SK-N-SH (cell line): Measurements from ENCODE around the gene ARHGAP42. TPM values are rescaled to one million over a fixed set of nuclear protein-coding genes. Genes with fewer than 3 reads are reported as not detected.

Experiments
- CTCF ChIA-PET: fragments of 300-600, 350-600 bp; formaldehyde crosslinking; extraction: SDS; loops from one replicate; lab custom pipeline; 2021; lab: Yijun Ruan, JAX
- POLR2A ChIA-PET: fragments of 350-600 bp; sonication (Branson Sonifier 250); formaldehyde crosslinking; extraction: SDS; loops from one replicate; lab custom pipeline; 2020; ENCODE audit warnings: antibody characterized with exemption, inconsistent platforms; lab: Yijun Ruan, JAX
- DNase-seq: peaks from one replicate; pipeline ENCODE4 v3.0.0; 2012
- H2AFZ ChIP-seq: fragments of 200-600 bp; sonication (generic); 2 replicates; pipeline ENCODE4 v1.8.1; 2016; ENCODE audit warnings: antibody characterized with exemption, mild to moderate bottlenecking, low read depth
- H3F3A ChIP-seq: fragments of 200-600 bp; sonication (generic); replicated peaks from 2 replicates; pipeline ENCODE3; 2016; ENCODE audit warnings: antibody characterized with exemption, mild to moderate bottlenecking; ENCODE audit not compliant: insufficient read depth
- H3K27ac ChIP-seq, 2 experiments: fragments of 200-500 bp in 1 of 2; fragments of 200-600 bp in 1 of 2; sonication (Bioruptor generic) in 1 of 2; sonication (generic), shearing (Covaris generic) in 1 of 2; 2 replicates each; pipeline versions ENCODE4 v1.5.1 to v1.6.1; 2014 to 2016; ENCODE audit warnings: low read depth in 2 of 2, inconsistent platforms in 1 of 2, low read length in 1 of 2, mild to moderate bottlenecking in 1 of 2, mixed read lengths in 1 of 2
- H3K27me3 ChIP-seq: fragments of 200-600 bp; sonication (generic), shearing (Covaris generic); 2 replicates; pipeline ENCODE4 v1.6.1; 2016; ENCODE audit warnings: mixed run types; ENCODE audit not compliant: insufficient read depth
- H3K36me3 ChIP-seq, 2 experiments: fragments of 200-500 bp in 1 of 2; fragments of 200-600 bp in 1 of 2; sonication (Bioruptor generic) in 1 of 2; sonication (generic) in 1 of 2; replicated peaks in 1 of 2; 2 replicates each; pipeline versions ENCODE3 to v1.5.1; 2014 to 2016; ENCODE audit warnings: low read length in 1 of 2, mild to moderate bottlenecking in 1 of 2; ENCODE audit not compliant: insufficient read depth in 2 of 2, control insufficient read depth in 1 of 2
- H3K4me1 ChIP-seq, 2 experiments: fragments of 200-500 bp in 1 of 2; fragments of 200-600 bp in 1 of 2; sonication (Bioruptor generic) in 1 of 2; sonication (generic), shearing (Covaris generic) in 1 of 2; 2 replicates each; pipeline versions ENCODE4 v1.5.1 to v1.6.1; 2014 to 2016; ENCODE audit warnings: low read depth in 1 of 2, low read length in 1 of 2, mixed run types in 1 of 2; ENCODE audit not compliant: insufficient read depth in 2 of 2, control insufficient read depth in 1 of 2
- H3K4me2 ChIP-seq: fragments of 200-600 bp; sonication (generic), shearing (Covaris generic); 2 replicates; pipeline ENCODE4 v1.6.1; 2017; ENCODE audit warnings: mixed run types
- H3K4me3 ChIP-seq, 2 experiments: fragments of 200-500 bp in 1 of 2; fragments of 200-600 bp in 1 of 2; sonication (Bioruptor generic) in 1 of 2; sonication (generic), shearing (Covaris generic) in 1 of 2; 2 replicates each; pipeline versions ENCODE4 v1.5.1 to v1.8.1; 2014 to 2016; ENCODE audit warnings: low read depth in 2 of 2, inconsistent platforms in 1 of 2, low read length in 1 of 2, mild to moderate bottlenecking in 1 of 2, mixed read lengths in 1 of 2, moderate library complexity in 1 of 2
- H3K79me2 ChIP-seq: fragments of 200-600 bp; sonication (generic); 2 replicates; pipeline ENCODE4 v1.8.1; 2017; ENCODE audit warnings: mild to moderate bottlenecking; ENCODE audit not compliant: insufficient read depth
- H3K9ac ChIP-seq: fragments of 200-600 bp; sonication (generic); 2 replicates; pipeline ENCODE4 v1.6.1; 2017; ENCODE audit warnings: mixed run types
- H3K9me2 ChIP-seq: fragments of 200-600 bp; sonication (generic); 2 replicates; pipeline ENCODE4 v1.6.1; 2017; ENCODE audit warnings: mixed run types
- H3K9me3 ChIP-seq: fragments of 200-600 bp; sonication (generic); 2 replicates; pipeline ENCODE4 v1.6.1; 2017; ENCODE audit warnings: mixed run types, mild to moderate bottlenecking, moderate library complexity
- H4K20me1 ChIP-seq: fragments of 200-600 bp; sonication (generic); 2 replicates; pipeline ENCODE4 v1.6.1; 2017; ENCODE audit warnings: mild to moderate bottlenecking, mixed run types; ENCODE audit not compliant: insufficient read depth
- ELF1 ChIP-seq: IDR thresholded peaks from 2 replicates; pipeline ENCODE4 v1.4.0; 2012
- EZH2phosphoT487 ChIP-seq: fragments of 200-600 bp; sonication (generic); IDR thresholded peaks from 2 replicates; pipeline ENCODE4 v1.6.1; 2017; ENCODE audit warnings: low read depth, mixed run types, mild to moderate bottlenecking, antibody characterized with exemption, moderate library complexity, borderline replicate concordance
- FOSL2 ChIP-seq: IDR thresholded peaks from 2 replicates; pipeline ENCODE4 v1.4.0; 2012; ENCODE audit warnings: low read depth, mild to moderate bottlenecking, moderate library complexity, borderline replicate concordance
- FOXM1 ChIP-seq: IDR thresholded peaks from 2 replicates; pipeline ENCODE4 v1.4.0; 2012; ENCODE audit warnings: low read depth, mild to moderate bottlenecking
- GABPA ChIP-seq: IDR thresholded peaks from 2 replicates; pipeline ENCODE4 v1.4.0; 2012; ENCODE audit warnings: low read depth, mild to moderate bottlenecking
- MEF2A ChIP-seq: IDR thresholded peaks from 2 replicates; pipeline ENCODE4 v1.4.0; 2012; ENCODE audit warnings: low read depth, borderline replicate concordance
- POLR2AphosphoS5 ChIP-seq: IDR thresholded peaks from 2 replicates; pipeline ENCODE4 v1.6.1; 2012; ENCODE audit warnings: low read depth, low read length
- RAD21 ChIP-seq: IDR thresholded peaks from 2 replicates; pipeline ENCODE4 v1.6.1; 2012; ENCODE audit warnings: mild to moderate bottlenecking, low read length
- RFX5 ChIP-seq: IDR thresholded peaks from 2 replicates; pipeline ENCODE4 v1.6.1; 2012; ENCODE audit warnings: mild to moderate bottlenecking, improper control_type of control experiment, low read length
- RXRA ChIP-seq: IDR thresholded peaks from 2 replicates; pipeline ENCODE4 v1.4.0; 2012; ENCODE audit warnings: low read depth, mild to moderate bottlenecking, borderline replicate concordance
- SMC3 ChIP-seq: IDR thresholded peaks from 2 replicates; pipeline ENCODE4 v1.6.1; 2012; ENCODE audit warnings: low read depth, low read length, improper control_type of control experiment
- TAF1 ChIP-seq: IDR thresholded peaks from 2 replicates; pipeline ENCODE4 v1.6.1; 2012; ENCODE audit warnings: low read depth, mild to moderate bottlenecking, low read length, moderate library complexity, borderline replicate concordance
- TCF12 ChIP-seq: IDR thresholded peaks from 2 replicates; pipeline ENCODE4 v1.4.0; 2012
- TEAD4 ChIP-seq: IDR thresholded peaks from 2 replicates; pipeline ENCODE4 v1.4.0; 2012; ENCODE audit warnings: mild to moderate bottlenecking, borderline replicate concordance; ENCODE audit not compliant: insufficient read depth
- YY1 ChIP-seq: IDR thresholded peaks from 2 replicates; pipeline ENCODE4 v1.4.0; 2012; ENCODE audit warnings: low read depth, mild to moderate bottlenecking
- whole genome bisulfite sequencing: methylation state at CpG from one replicate; pipeline ENCODE4 v1.1.6; 2017; ENCODE audit warnings: low lambda C conversion rate; 5-methylcytosine and 5-hydroxymethylcytosine counted together
- polyA plus RNA-seq, 3 experiments: library from polyadenylated mRNA; depleted of rRNA; stranded (reverse); fragments of >200 nt; gene quantifications; 2 replicates each; pipeline ENCODE4 v1.2.3, GENCODE V29; 2012
- TF ChIP-seq, protein P1 (sequence below): fragments of 150-350 bp; IDR thresholded peaks from 2 replicates; pipeline ENCODE4 v1.6.1; 2016; ENCODE audit warnings: mild to moderate bottlenecking, low read depth, low read length
- TF ChIP-seq, protein P2 (sequence below): IDR thresholded peaks from 2 replicates; pipeline ENCODE4 v1.4.0; 2012; ENCODE audit warnings: low read depth
- TF ChIP-seq, protein P3 (sequence below): IDR thresholded peaks from 2 replicates; pipeline ENCODE4; 2012
- TF ChIP-seq, protein P4 (sequence below): IDR thresholded peaks from 2 replicates; pipeline ENCODE4 v1.6.1; 2012; ENCODE audit warnings: mild to moderate bottlenecking, low read depth, low read length, moderate library complexity
- TF ChIP-seq, protein P5 (sequence below): IDR thresholded peaks from 2 replicates; pipeline ENCODE4 v1.4.0; 2012; ENCODE audit warnings: low read depth, borderline replicate concordance

Gene ARHGAP42
- polyA plus RNA-seq, 1 of the 3 experiments (the other 2 are of a cell fraction) = 0.02 TPM

DNA sequence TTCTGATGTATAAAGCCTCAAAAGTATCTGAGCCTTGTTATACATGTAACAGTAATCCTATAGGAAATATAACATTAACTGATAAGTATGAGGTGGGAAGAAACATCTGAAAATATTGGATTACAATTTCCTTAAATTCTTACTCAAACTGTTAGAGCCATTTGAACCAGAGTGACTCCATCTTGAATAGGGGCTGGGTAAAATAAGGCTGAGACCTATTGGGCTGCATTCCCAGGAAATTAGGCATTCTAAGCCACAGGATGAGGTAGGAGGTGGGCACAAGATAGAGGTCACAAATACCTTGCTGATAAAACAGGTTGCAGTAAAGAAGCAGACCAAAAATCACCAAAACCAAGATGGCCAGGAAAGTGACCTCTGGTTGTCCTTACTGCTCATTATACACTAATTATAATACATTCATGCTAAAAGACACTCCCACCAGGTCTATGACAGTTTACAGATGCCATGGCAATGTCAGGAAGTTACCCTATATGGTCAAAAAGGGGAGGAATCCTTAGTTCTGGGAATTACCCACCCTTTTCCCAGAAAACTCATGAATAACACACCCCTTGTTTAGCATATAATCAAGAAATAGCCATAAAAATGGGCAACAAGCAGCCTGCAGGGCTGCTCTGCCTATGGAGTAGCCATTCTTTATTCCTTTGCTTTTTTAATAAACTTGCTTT is 327.7 kb downstream of the ARHGAP42 start:
- no peaks in the 10 kb centered on the region for H3K4me1 ChIP-seq
- no peaks in the 10 kb centered on the region for H3K27me3 ChIP-seq
- H3K9ac ChIP-seq = no peak overlapping the region
- DNase-seq = no peak
- H3K9me2 ChIP-seq = no peaks in the 10 kb centered on the region; the same call in 1 of the 2 replicates
- H3K9me3 ChIP-seq = no peaks in the 10 kb centered on the region
- H3K79me2 ChIP-seq = no peaks in the 10 kb centered on the region
- no peaks in the 10 kb centered on the region for H4K20me1 ChIP-seq
- no peaks in the 10 kb centered on the region for H3F3A ChIP-seq
- H3K36me3 ChIP-seq = no peaks in the 10 kb centered on the region
- H3K4me3 ChIP-seq = no peak overlapping the region
- TF ChIP-seq YY1 = no peak
- no peak for TF ChIP-seq RXRA
- TF ChIP-seq FOXM1 = no peak
- no peak for TF ChIP-seq SMC3
- TF ChIP-seq MEF2A = no peak
- no peak overlapping the region for H2AFZ ChIP-seq
- no peak overlapping the region for H3K27ac ChIP-seq
- ChIA-PET POLR2A (no interaction called here), CTCF (interaction anchor here (1.1 kb wide), 1 partner anchor 11 kb away, joined by 3 read pairs; no protein-coding TSS in a partner anchor)
- no peak overlapping the region for H3K4me2 ChIP-seq

DNA sequence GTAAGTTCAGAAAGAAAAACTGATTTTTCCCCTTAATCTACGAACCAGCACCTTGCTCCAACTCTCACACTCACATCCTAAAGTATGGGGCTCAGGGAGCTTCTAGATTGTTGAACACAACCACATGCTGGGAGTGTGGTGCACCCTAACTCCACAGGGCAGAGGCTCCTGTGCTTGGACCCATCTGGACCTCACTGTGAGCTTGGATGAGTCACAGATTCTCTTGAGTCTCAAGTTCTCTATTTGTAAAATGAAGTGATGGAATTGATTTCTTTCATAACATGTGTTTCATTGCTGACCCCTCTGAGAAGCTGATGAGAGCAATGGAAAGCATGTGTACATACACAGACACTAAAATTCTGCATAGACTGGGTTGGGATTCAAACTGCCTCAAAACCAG is 332.8 kb downstream of the ARHGAP42 start:
- H3K27me3 ChIP-seq = no peaks in the 10 kb centered on the region
- no peaks in the 10 kb centered on the region for H4K20me1 ChIP-seq
- H3K4me1 ChIP-seq = no peaks in the 10 kb centered on the region
- H3K9me3 ChIP-seq = no peaks in the 10 kb centered on the region
- ChIA-PET POLR2A (no interaction called here), CTCF (no interaction called here)
- no peak overlapping the region for H3K4me3 ChIP-seq
- no peak overlapping the region for H3K4me2 ChIP-seq
- H2AFZ ChIP-seq = no peak overlapping the region
- no peaks in the 10 kb centered on the region for H3K79me2 ChIP-seq
- TF ChIP-seq, protein P1, sequence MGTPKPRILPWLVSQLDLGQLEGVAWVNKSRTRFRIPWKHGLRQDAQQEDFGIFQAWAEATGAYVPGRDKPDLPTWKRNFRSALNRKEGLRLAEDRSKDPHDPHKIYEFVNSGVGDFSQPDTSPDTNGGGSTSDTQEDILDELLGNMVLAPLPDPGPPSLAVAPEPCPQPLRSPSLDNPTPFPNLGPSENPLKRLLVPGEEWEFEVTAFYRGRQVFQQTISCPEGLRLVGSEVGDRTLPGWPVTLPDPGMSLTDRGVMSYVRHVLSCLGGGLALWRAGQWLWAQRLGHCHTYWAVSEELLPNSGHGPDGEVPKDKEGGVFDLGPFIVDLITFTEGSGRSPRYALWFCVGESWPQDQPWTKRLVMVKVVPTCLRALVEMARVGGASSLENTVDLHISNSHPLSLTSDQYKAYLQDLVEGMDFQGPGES = no peak
- no peak for TF ChIP-seq TCF12
- TF ChIP-seq RXRA = no peak
- TF ChIP-seq, protein P2, sequence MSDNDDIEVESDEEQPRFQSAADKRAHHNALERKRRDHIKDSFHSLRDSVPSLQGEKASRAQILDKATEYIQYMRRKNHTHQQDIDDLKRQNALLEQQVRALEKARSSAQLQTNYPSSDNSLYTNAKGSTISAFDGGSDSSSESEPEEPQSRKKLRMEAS = no peak
- no peak for TF ChIP-seq TEAD4
- no peak for TF ChIP-seq TAF1
- no peak for TF ChIP-seq FOSL2
- TF ChIP-seq YY1 = no peak
- TF ChIP-seq RAD21 = no peak
- TF ChIP-seq, protein P3, sequence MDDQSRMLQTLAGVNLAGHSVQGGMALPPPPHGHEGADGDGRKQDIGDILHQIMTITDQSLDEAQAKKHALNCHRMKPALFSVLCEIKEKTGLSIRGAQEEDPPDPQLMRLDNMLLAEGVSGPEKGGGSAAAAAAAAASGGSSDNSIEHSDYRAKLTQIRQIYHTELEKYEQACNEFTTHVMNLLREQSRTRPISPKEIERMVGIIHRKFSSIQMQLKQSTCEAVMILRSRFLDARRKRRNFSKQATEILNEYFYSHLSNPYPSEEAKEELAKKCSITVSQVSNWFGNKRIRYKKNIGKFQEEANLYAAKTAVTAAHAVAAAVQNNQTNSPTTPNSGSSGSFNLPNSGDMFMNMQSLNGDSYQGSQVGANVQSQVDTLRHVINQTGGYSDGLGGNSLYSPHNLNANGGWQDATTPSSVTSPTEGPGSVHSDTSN = no peak
- TF ChIP-seq GABPA = no peak
- TF ChIP-seq EZH2phosphoT487 = no peak
- TF ChIP-seq, protein P4, sequence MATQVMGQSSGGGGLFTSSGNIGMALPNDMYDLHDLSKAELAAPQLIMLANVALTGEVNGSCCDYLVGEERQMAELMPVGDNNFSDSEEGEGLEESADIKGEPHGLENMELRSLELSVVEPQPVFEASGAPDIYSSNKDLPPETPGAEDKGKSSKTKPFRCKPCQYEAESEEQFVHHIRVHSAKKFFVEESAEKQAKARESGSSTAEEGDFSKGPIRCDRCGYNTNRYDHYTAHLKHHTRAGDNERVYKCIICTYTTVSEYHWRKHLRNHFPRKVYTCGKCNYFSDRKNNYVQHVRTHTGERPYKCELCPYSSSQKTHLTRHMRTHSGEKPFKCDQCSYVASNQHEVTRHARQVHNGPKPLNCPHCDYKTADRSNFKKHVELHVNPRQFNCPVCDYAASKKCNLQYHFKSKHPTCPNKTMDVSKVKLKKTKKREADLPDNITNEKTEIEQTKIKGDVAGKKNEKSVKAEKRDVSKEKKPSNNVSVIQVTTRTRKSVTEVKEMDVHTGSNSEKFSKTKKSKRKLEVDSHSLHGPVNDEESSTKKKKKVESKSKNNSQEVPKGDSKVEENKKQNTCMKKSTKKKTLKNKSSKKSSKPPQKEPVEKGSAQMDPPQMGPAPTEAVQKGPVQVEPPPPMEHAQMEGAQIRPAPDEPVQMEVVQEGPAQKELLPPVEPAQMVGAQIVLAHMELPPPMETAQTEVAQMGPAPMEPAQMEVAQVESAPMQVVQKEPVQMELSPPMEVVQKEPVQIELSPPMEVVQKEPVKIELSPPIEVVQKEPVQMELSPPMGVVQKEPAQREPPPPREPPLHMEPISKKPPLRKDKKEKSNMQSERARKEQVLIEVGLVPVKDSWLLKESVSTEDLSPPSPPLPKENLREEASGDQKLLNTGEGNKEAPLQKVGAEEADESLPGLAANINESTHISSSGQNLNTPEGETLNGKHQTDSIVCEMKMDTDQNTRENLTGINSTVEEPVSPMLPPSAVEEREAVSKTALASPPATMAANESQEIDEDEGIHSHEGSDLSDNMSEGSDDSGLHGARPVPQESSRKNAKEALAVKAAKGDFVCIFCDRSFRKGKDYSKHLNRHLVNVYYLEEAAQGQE = no peak
- no peak for TF ChIP-seq RFX5
- TF ChIP-seq ELF1 = no peak
- no peak for TF ChIP-seq MEF2A
- no peak for TF ChIP-seq POLR2AphosphoS5
- TF ChIP-seq, protein P5, sequence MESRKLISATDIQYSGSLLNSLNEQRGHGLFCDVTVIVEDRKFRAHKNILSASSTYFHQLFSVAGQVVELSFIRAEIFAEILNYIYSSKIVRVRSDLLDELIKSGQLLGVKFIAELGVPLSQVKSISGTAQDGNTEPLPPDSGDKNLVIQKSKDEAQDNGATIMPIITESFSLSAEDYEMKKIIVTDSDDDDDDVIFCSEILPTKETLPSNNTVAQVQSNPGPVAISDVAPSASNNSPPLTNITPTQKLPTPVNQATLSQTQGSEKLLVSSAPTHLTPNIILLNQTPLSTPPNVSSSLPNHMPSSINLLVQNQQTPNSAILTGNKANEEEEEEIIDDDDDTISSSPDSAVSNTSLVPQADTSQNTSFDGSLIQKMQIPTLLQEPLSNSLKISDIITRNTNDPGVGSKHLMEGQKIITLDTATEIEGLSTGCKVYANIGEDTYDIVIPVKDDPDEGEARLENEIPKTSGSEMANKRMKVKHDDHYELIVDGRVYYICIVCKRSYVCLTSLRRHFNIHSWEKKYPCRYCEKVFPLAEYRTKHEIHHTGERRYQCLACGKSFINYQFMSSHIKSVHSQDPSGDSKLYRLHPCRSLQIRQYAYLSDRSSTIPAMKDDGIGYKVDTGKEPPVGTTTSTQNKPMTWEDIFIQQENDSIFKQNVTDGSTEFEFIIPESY = no peak
- DNase-seq = no peak
- no peaks in the 10 kb centered on the region for H3K9me2 ChIP-seq
- no peaks in the 10 kb centered on the region for H3K36me3 ChIP-seq
- WGBS = 0% methylated on average over 1 of the region's 1 CpG
- H3K27ac ChIP-seq = no peak overlapping the region
- no peak overlapping the region for H3K9ac ChIP-seq
- H3F3A ChIP-seq = no peaks in the 10 kb centered on the region
